GM18499 (cell line): Measurements from ENCODE around the gene SORL1-AS1.

ENCODE experiments used
- ATAC-seq: cut with Tn5 transposase; IDR thresholded peaks from one replicate; pipeline ENCODE4 v1.9.1; 2021; ENCODE audit warnings: moderate number of reproducible peaks; ENCODE audit not compliant: insufficient read depth, unreplicated experiment

SORL1-AS1 gene

GRCh38 chr11:121455115-121455514 lies 2.3 kb upstream of the SORL1-AS1 start:
- ATAC-seq = no peak

- no peak for ATAC-seq
Observed at GRCh38 chr11:121453589-121454299, 977 bp upstream of the SORL1-AS1 start.

- ATAC-seq = no peak
Observed at GRCh38 chr11:121451986-121452608, 670 bp downstream of the SORL1-AS1 start, which contains the start of gene SORL1. SORL1 (plus strand) TSS chr11:121452314; CDS start chr11:121452332, 18 bp downstream.

GRCh38 chr11:121451178-121451985 lies 1.4 kb downstream of the SORL1-AS1 start:
- no peak for ATAC-seq

- no peak for ATAC-seq
Observed at GRCh38 chr11:121450401-121450800, 2.4 kb downstream of the SORL1-AS1 start.

GRCh38 chr11:121449626-121450025 lies 3.1 kb downstream of the SORL1-AS1 start:
- ATAC-seq = no peak

GRCh38 chr11:121449123-121449522 lies 3.6 kb downstream of the SORL1-AS1 start:
- no peak for ATAC-seq

GRCh38 chr11:121448431-121448941 lies 4.3 kb downstream of the SORL1-AS1 start:
- no peak for ATAC-seq

GRCh38 chr11:121448011-121448410 lies 4.8 kb downstream of the SORL1-AS1 start:
- ATAC-seq = no peak

- ATAC-seq = no peak
Observed at GRCh38 chr11:121446752-121447156, 6.0 kb downstream of the SORL1-AS1 start.

- no peak for ATAC-seq
Observed at GRCh38 chr11:121445071-121445768, 7.5 kb downstream of the SORL1-AS1 start.

- ATAC-seq = no peak
Observed at GRCh38 chr11:121444526-121444925, 8.2 kb downstream of the SORL1-AS1 start.

- ATAC-seq = no peak
Observed at GRCh38 chr11:121443688-121444275, 9.0 kb downstream of the SORL1-AS1 start.

GRCh38 chr11:121441521-121441920 lies 11.2 kb downstream of the SORL1-AS1 start:
- no peak for ATAC-seq

GRCh38 chr11:121439759-121440158 lies 13.0 kb downstream of the SORL1-AS1 start:
- ATAC-seq = no peak

- no peak for ATAC-seq
Observed at GRCh38 chr11:121439337-121439736, 13.4 kb downstream of the SORL1-AS1 start.

- ATAC-seq = no peak
Observed at GRCh38 chr11:121437686-121438078, 15.1 kb downstream of the SORL1-AS1 start.

GRCh38 chr11:121437018-121437685 lies 15.6 kb downstream of the SORL1-AS1 start:
- ATAC-seq = no peak
